Midbrain (tissue), 1 donor: Measurements from ENCODE around the gene TRIP12.

Experiments used
- DNase-seq: peaks from one replicate; lab custom pipeline; 2025; lab: John Stamatoyannopoulos, UW

Gene TRIP12

DNA sequence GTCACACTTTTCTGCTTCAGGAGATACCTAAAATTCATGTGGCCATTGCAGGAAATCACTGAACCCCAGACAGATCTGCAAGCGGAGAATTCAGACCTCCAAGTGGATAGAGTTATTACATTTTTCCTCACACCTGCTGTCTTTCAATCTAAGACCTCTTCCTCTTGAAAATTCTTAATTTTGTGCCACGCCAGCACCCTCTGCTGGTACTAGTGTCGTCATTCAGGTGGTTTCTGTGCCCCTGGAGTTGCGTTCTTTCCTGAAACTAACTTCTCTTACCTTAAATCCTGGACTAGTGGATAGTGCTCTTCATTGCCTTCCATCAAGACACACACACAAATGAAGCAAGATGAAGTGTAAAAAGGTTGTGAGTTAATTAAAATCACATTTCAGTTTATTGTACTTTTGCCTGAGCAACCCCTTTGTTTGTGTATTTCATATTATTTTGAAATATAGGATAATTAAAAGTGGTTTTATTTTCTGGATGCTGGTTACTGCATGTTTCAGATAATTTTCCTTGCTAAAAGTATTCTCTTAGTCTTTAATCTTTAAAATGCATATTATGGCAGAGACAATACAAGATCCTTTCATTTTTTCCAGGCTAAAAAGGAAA lies 205.8 kb downstream of the TRIP12 start:
- peak; percentile 74 for DNase-seq

GRCh38 chr2:229714736-229715541 lies 206.9 kb downstream of the TRIP12 start:
- DNase-seq = peak; percentile 68

- peak; percentile 73 for DNase-seq
Measured at GRCh38 chr2:229714080-229714735, 207.6 kb downstream of the TRIP12 start, which contains the start of gene DNER. Gene DNER, minus strand, starts transcription at chr2:229714555. Its CDS starts 132 bp downstream, at chr2:229714423.
